ENCODE results near the gene TPCN1. TPM values are rescaled to one million over a fixed set of nuclear protein-coding genes. Genes with fewer than 3 reads are reported as not detected.

TPCN1 gene
- total RNA-seq: 56.3 TPM

- peak; percentile 99 to 100 for DNase-seq (ENCODE audit: low spot score in 2 of 2)
Observed at GRCh38 chr12:113221181-113221996, at the start of gene TPCN1. Gene TPCN1 (plus strand): TSS chr12:113221464. CDS start chr12:113226853, 5,389 bp downstream.

DNA sequence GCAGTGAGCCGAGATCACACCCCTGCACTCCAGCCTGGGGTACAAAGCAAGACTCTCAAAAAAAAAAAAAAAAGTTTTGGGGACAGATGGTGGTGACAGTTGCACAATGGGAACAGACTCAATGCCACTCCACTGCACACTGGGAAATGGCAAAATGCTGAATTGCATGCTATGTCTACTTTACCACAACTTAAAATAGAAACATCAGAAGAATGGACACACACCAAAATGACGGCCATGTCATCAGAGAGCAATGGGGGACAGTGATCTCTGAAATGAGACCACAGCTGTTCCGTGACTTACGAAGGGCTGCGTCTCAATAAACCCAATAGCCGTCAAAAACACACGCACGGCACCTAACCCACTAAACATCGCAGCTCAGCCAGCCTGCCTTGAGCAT, 49.7 kb upstream of the TPCN1 start:
- no peaks in the 10 kb centered on the region for H3K27me3 ChIP-seq
- intact Hi-C loops (cut with DNase I): no loop called here
- no peaks in the 10 kb centered on the region for H3K9me3 ChIP-seq
- H3K4me3 ChIP-seq: no peak overlapping the region
- H3K27ac ChIP-seq: no peak overlapping the region
- no peaks in the 10 kb centered on the region for H3K4me1 ChIP-seq
- H3K36me3 ChIP-seq: peaks cover 91 to 100% of the 10 kb centered on the region in 2 donors
- DNase-seq (ENCODE audit: low spot score in 2 of 2): no peak
- TF ChIP-seq CTCF (IDR thresholded peaks at IDR 0.05): no peak

More at GRCh38 chr12:113221181-113221996, at the start of gene TPCN1:
- peaks cover 18 to 33% of the 10 kb centered on the region in 2 donors for H3K4me1 ChIP-seq
- TF ChIP-seq CTCF (IDR thresholded peaks at IDR 0.05): peak in 1 of 3 experiments; percentile 9
- H3K4me3 ChIP-seq: peak within 1 kb of the TSS; percentile 84 to 91
- no peaks in the 10 kb centered on the region for H3K27me3 ChIP-seq
- H3K9me3 ChIP-seq: no peaks in the 10 kb centered on the region
- no peaks in the 10 kb centered on the region for H3K36me3 ChIP-seq
- intact Hi-C loops (cut with DNase I): loop anchor here (1.0 to 2.0 kb wide), 3 partner anchors 25 to 113 kb away; no protein-coding TSS in a partner anchor
- peak within 1 kb of the TSS; percentile 82 to 94 for H3K27ac ChIP-seq

DNA sequence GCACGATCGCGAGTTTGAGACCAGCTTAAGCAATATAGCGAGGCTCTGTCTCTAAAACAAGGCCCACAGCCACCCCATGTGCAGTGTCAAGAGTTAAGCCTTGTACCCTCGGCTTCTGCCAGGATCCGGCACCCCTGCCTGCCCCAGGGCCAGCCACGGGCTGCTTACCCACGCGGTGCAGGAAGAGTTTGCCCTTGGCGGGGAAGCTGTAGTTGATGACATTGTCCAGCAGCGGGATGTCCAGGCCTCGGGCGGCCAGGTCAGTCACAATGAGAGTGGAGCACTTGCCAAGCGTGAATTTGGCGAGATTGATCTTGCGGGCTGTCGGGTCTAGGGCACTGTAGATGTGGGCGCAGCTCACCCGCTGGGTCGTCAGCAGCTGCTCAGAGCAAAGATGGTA, 49.1 kb upstream of the TPCN1 start:
- H3K36me3 ChIP-seq: peaks cover 93 to 100% of the 10 kb centered on the region in 2 donors
- no peak overlapping the region for H3K27ac ChIP-seq
- intact Hi-C loops (cut with DNase I): no loop called here
- no peaks in the 10 kb centered on the region for H3K9me3 ChIP-seq
- no peak for DNase-seq (ENCODE audit: low spot score in 2 of 2)
- H3K27me3 ChIP-seq: no peaks in the 10 kb centered on the region
- no peaks in the 10 kb centered on the region for H3K4me1 ChIP-seq
- no peak for TF ChIP-seq CTCF (IDR thresholded peaks at IDR 0.05)
- no peak overlapping the region for H3K4me3 ChIP-seq

- no peak for TF ChIP-seq CTCF (IDR thresholded peaks at IDR 0.05)
- Histone ChIP-seq H3K4me3 (no peak overlapping the region), H3K27me3 (no peaks in the 10 kb centered on the region), H3K4me1 (no peaks in the 10 kb centered on the region), H3K36me3 (peaks cover 93 to 100% of the 10 kb centered on the region in 2 donors), H3K27ac (no peak overlapping the region), H3K9me3 (no peaks in the 10 kb centered on the region)
- no peak for DNase-seq (ENCODE audit: low spot score in 2 of 2)
- intact Hi-C loops (cut with DNase I): no loop called here
Observed at GRCh38 chr12:113173081-113173698, 48.1 kb upstream of the TPCN1 start.

- peak in 1 of 2 donors; percentile 77 for DNase-seq (ENCODE audit: low spot score in 2 of 2)
- Histone ChIP-seq H3K4me1 (no peaks in the 10 kb centered on the region), H3K27ac (no peak overlapping the region), H3K4me3 (no peak overlapping the region), H3K36me3 (peaks cover 93 to 100% of the 10 kb centered on the region in 2 donors), H3K9me3 (no peaks in the 10 kb centered on the region), H3K27me3 (no peaks in the 10 kb centered on the region)
- peak; percentile 79 to 99 (median 98) for TF ChIP-seq CTCF (IDR thresholded peaks at IDR 0.05)
- intact Hi-C loops (cut with DNase I): loop anchor here (1.0 kb wide), 1 partner anchor 126 kb away; no protein-coding TSS in a partner anchor
Observed at GRCh38 chr12:113174461-113175384, 46.5 kb upstream of the TPCN1 start.

Data from ascending aorta (tissue), 2 donors.